Muscle of leg (tissue), 11 donors: Measurements from ENCODE around the gene RNF40. TPM values are rescaled to one million over a fixed set of nuclear protein-coding genes. Genes with fewer than 3 reads are reported as not detected.
"Not testable (repeated sequence)": the region's sequence is repeated elsewhere in the genome, so short reads cannot be mapped to it uniquely, and the experiment has no call there.

ENCODE experiments used
- DNase-seq: peaks from one replicate; pipeline ENCODE4 v3.0.0; 2013
- H3K27ac ChIP-seq: one replicate; pipeline ENCODE4 v1.5.1; 2013; ENCODE audit warnings: mild to moderate bottlenecking, low read length, control low read depth
- H3K27me3 ChIP-seq: one replicate; pipeline ENCODE4 v1.6.1; 2013; ENCODE audit warnings: low read length; ENCODE audit not compliant: control insufficient read depth, insufficient read depth
- H3K36me3 ChIP-seq: one replicate; pipeline ENCODE4 v1.6.1; 2013; ENCODE audit warnings: low read length; ENCODE audit not compliant: control insufficient read depth, insufficient read depth
- H3K4me1 ChIP-seq: one replicate; pipeline ENCODE4 v1.6.1; 2013; ENCODE audit warnings: low read length; ENCODE audit not compliant: control insufficient read depth, insufficient read depth
- H3K4me3 ChIP-seq: one replicate; pipeline ENCODE4 v1.5.1; 2013; ENCODE audit warnings: low read length, control low read depth
- H3K9me3 ChIP-seq: replicated peaks from 2 replicates; pipeline ENCODE4 v1.6.1; 2013; ENCODE audit warnings: low read depth, low read length; ENCODE audit not compliant: control insufficient read depth
- WGBS: methylation state at CpG from one replicate; pipeline ENCODE4 v1.1.5; 2013; ENCODE audit warnings: missing lambda C conversion rate; ENCODE audit not compliant: insufficient coverage; 5-methylcytosine and 5-hydroxymethylcytosine counted together
- polyA plus RNA-seq, 8 donors: library from polyadenylated mRNA; unstranded; fragments of 120-200 nt; gene quantifications; one replicate each; pipeline versions ENCODE4 v1.2.1 to v1.2.3, GENCODE V29; 2013; ENCODE audit warnings: inconsistent platforms in 1 of 8, low replicate concordance in 1 of 8; ENCODE audit not compliant: insufficient read length in 8 of 8, insufficient read depth in 1 of 8
- total RNA-seq: library from RNA; stranded (reverse); fragments of 120-200 nt; gene quantifications from one replicate; pipeline ENCODE4 v1.2.4, GENCODE V29; 2013

Gene RNF40
- total and polyA plus RNA-seq, 9 donors = 43.9 to 72.0 (median 56.6) TPM

DNA sequence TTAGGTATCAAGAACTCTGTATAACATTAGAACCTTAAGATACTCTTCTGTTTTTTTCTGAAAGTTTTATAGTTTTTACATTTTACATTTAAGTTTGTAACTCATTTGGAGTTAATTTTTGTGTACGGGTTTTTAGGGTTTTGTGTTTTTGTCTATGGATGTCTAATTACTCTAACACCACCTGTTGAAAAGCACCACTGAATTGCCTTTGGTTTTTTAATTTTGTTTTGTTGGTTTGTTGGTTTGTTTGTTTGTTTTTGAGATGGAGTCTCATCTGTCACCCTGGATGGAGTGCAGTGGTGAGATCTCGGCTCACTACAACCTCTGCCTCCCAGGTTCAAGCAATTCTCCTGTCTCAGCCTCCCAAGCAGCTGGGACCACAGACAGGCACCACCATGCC lies 54.6 kb downstream of the RNF40 start:
- peaks cover 8% of the 10 kb centered on the region for H3K4me1 ChIP-seq
- H3K9me3 ChIP-seq = no peaks in the 10 kb centered on the region
- H3K27me3 ChIP-seq = no peaks in the 10 kb centered on the region
- no peak overlapping the region for H3K4me3 ChIP-seq
- no peaks in the 10 kb centered on the region for H3K36me3 ChIP-seq
- no peak overlapping the region for H3K27ac ChIP-seq
- no CpG with 5 or more reads among the region's 2 CpGs for WGBS
- DNase-seq = no peak

DNA sequence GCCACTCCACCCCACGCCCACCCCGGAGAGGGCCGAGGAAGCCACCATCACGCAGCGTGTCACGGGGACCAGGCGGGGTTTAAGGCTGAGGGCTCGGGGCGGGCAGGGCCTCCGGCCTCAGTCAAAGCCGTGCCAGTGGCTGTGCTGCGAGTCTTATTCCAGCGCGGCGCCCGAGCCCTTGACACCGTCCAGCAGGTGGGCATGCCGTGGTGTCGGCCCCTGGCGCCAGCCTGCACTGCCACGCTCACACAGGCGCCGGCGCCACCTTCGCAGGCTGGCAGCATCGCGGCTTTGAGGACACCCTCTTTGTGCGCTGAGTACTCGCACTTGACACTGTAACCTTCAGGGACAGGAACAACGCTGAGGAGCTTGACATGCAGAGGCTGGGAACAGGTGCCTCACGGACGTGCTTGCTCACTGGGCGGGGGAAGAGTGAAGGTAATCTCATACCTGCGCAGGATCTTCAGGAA lies 58.9 kb downstream of the RNF40 start:
- H3K36me3 ChIP-seq = no peaks in the 10 kb centered on the region
- DNase-seq = no peak
- WGBS = 78% methylated on average over 34 of the region's 34 CpGs
- H3K4me1 ChIP-seq = no peaks in the 10 kb centered on the region
- H3K9me3 ChIP-seq = no peaks in the 10 kb centered on the region
- no peak overlapping the region for H3K27ac ChIP-seq
- H3K27me3 ChIP-seq = no peaks in the 10 kb centered on the region
- H3K4me3 ChIP-seq = no peak overlapping the region

DNA sequence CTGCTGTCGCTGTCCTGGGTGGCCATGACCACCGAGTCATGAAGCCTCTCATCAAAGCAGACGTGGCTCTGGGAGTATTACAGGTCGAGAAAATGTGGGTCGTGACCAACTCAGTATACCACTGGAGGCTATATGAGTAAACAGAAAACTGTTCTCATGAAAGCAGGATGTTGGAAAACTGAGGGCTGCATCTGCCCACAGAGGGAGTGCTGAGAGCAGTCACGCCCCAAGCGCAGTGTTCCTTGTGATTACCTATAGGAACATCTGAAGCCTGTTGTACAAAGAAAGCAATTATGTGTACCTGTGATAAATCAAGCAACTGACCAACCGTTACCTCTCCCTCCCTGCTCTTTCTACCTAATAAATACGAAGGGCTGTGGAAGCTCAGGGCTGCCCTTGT lies 59.3 kb downstream of the RNF40 start:
- not testable (repeated sequence) for H3K27me3 ChIP-seq, H3K4me1 ChIP-seq, H3K9me3 ChIP-seq, DNase-seq, H3K4me3 ChIP-seq, H3K36me3 ChIP-seq, H3K27ac ChIP-seq
- WGBS = 86% methylated on average over 7 of the region's 9 CpGs

DNA sequence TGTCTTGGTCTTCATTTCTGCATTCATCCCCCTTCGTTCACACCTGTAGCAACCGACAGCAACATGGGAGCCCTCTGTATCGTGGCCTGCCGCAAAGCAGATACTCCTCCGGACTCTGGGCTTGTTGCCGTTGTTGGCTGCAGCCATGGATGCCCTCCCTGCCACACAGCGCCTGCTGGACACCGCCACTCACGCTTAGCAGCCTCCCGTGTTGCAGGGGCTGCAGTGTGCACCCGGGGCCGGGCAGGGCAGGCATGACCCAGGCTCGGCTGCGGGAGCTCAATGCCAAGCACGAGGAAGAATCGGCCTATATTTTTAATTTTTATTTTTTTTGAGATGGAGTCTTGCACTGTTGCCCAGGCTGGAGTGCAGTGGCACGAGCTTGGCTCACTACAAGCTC lies 59.8 kb downstream of the RNF40 start:
- no peak overlapping the region for H3K4me3 ChIP-seq
- no peak for DNase-seq
- H3K27ac ChIP-seq = no peak overlapping the region
- H3K9me3 ChIP-seq = no peaks in the 10 kb centered on the region
- no peaks in the 10 kb centered on the region for H3K27me3 ChIP-seq
- WGBS = 89% methylated on average over 12 of the region's 17 CpGs
- H3K36me3 ChIP-seq = no peaks in the 10 kb centered on the region
- no peaks in the 10 kb centered on the region for H3K4me1 ChIP-seq

Other genes starting within 250 kb of the RNF40 start
- 25.9 TPM for gene ZNF768, start 235.8 kb upstream of the RNF40 start, total RNA-seq
- gene ZNF768, start 235.8 kb upstream of the RNF40 start, polyA plus RNA-seq = 10 to 100 TPM; 28.1 to 35.0 (median 31.4) TPM
- 8.2 TPM for gene ZNF747, start 227.5 kb upstream of the RNF40 start, total RNA-seq
- gene ZNF747, start 227.5 kb upstream of the RNF40 start, polyA plus RNA-seq = 1 to 10 TPM; 5.9 to 7.8 (median 7.2) TPM
- 5.2 TPM for gene ZNF764, start 203.9 kb upstream of the RNF40 start, total RNA-seq
- gene ZNF764, start 203.9 kb upstream of the RNF40 start, polyA plus RNA-seq = 1 to 10 TPM; 6.1 to 9.7 (median 7.9) TPM
- 10.6 TPM for gene ZNF688, start 190.6 kb upstream of the RNF40 start, total RNA-seq
- 10 to 100 TPM in 3 of 8 donors, 1 to 10 TPM in 5; 7.0 to 14.6 (median 9.3) TPM for gene ZNF688, start 190.6 kb upstream of the RNF40 start, polyA plus RNA-seq
- 9.7 TPM for gene ZNF785, start 176.6 kb upstream of the RNF40 start, total RNA-seq
- 10 to 100 TPM; 10.1 to 16.6 (median 12.3) TPM for gene ZNF785, start 176.6 kb upstream of the RNF40 start, polyA plus RNA-seq
- gene ZNF689, start 151.9 kb upstream of the RNF40 start, total RNA-seq = 5.8 TPM
- gene ZNF689, start 151.9 kb upstream of the RNF40 start, polyA plus RNA-seq = 1 to 10 TPM; 7.0 to 8.7 (median 7.6) TPM
- gene PRR14, start 111.4 kb upstream of the RNF40 start, total RNA-seq = 9.3 TPM
- gene PRR14, start 111.4 kb upstream of the RNF40 start, polyA plus RNA-seq = 10 to 100 TPM; 19.1 to 24.9 (median 21.7) TPM
- gene FBRS, start 103.9 kb upstream of the RNF40 start, total RNA-seq = 12.9 TPM
- 10 to 100 TPM; 29.4 to 46.0 (median 35.7) TPM for gene FBRS, start 103.9 kb upstream of the RNF40 start, polyA plus RNA-seq
- 7.9 TPM for gene SRCAP, start 63.2 kb upstream of the RNF40 start, total RNA-seq
- gene SRCAP, start 63.2 kb upstream of the RNF40 start, polyA plus RNA-seq = 10 to 100 TPM; 16.2 to 28.3 (median 21.8) TPM
- gene PHKG2, start 13.9 kb upstream of the RNF40 start, total RNA-seq = 10.5 TPM
- 10 to 100 TPM; 10.7 to 14.5 (median 13.3) TPM for gene PHKG2, start 13.9 kb upstream of the RNF40 start, polyA plus RNA-seq
- gene CFAP119, start 260 bp upstream of the RNF40 start, total RNA-seq = 1.8 TPM
- gene CFAP119, start 260 bp upstream of the RNF40 start, polyA plus RNA-seq = 1 to 10 TPM; 1.6 to 3.5 (median 2.6) TPM
- 12.4 TPM for gene ZNF629, start 24.9 kb downstream of the RNF40 start, total RNA-seq
- gene ZNF629, start 24.9 kb downstream of the RNF40 start, polyA plus RNA-seq = 10 to 100 TPM; 12.7 to 18.9 (median 15.3) TPM
- 47.6 TPM for gene BCL7C, start 131.8 kb downstream of the RNF40 start, total RNA-seq
- gene BCL7C, start 131.8 kb downstream of the RNF40 start, polyA plus RNA-seq = 10 to 100 TPM; 29.2 to 41.8 (median 34.8) TPM
- gene CTF1, start 134.3 kb downstream of the RNF40 start, total RNA-seq = 1.7 TPM
- 10 to 100 TPM in 3 of 8 donors, 1 to 10 TPM in 5; 8.9 to 11.9 (median 9.8) TPM for gene CTF1, start 134.3 kb downstream of the RNF40 start, polyA plus RNA-seq
- gene FBXL19, start 161.2 kb downstream of the RNF40 start, total RNA-seq = 6.3 TPM
- 10 to 100 TPM in 7 of 8 donors, 1 to 10 TPM in 1; 8.2 to 17.7 (median 11.8) TPM for gene FBXL19, start 161.2 kb downstream of the RNF40 start, polyA plus RNA-seq
- 11.8 TPM for gene ORAI3, start 186.7 kb downstream of the RNF40 start, total RNA-seq
- gene ORAI3, start 186.7 kb downstream of the RNF40 start, polyA plus RNA-seq = 10 to 100 TPM in 7 of 8 donors, 1 to 10 TPM in 1; 8.9 to 14.0 (median 11.1) TPM
- 2.7 TPM for gene SETD1A, start 195.4 kb downstream of the RNF40 start, total RNA-seq
- gene SETD1A, start 195.4 kb downstream of the RNF40 start, polyA plus RNA-seq = 10 to 100 TPM in 7 of 8 donors, 1 to 10 TPM in 1; 9.8 to 16.5 (median 13.1) TPM
- 13.7 TPM for gene HSD3B7, start 222.9 kb downstream of the RNF40 start, total RNA-seq
- gene HSD3B7, start 222.9 kb downstream of the RNF40 start, polyA plus RNA-seq = 1 to 10 TPM; 7.3 to 10.0 (median 8.7) TPM
- gene STX1B, start 248.3 kb downstream of the RNF40 start, total RNA-seq = 0.66 TPM
- 1 to 10 TPM in 7 of 8 donors, under 1 TPM in 1; 0.99 to 2.9 (median 1.6) TPM for gene STX1B, start 248.3 kb downstream of the RNF40 start, polyA plus RNA-seq